RPMI7951 (cell line): ENCODE measurements around the gene SMAGP. TPM values are rescaled to one million over a fixed set of nuclear protein-coding genes. Genes with fewer than 3 reads are reported as not detected.

Source experiments
- DNase-seq: peaks from one replicate; pipeline ENCODE4 v3.0.0-alpha.2; 2012; ENCODE audit warnings: low read depth
- total RNA-seq: library from RNA; depleted of rRNA; stranded (reverse); fragments of >200 nt; shearing (Covaris generic); gene quantifications from 2 replicates; pipeline ENCODE4 v1.2.3, GENCODE V29; 2014; rRNA removed

The SMAGP gene
- total RNA-seq, 1 experiment from 2014 or later = 20.4 TPM

DNA sequence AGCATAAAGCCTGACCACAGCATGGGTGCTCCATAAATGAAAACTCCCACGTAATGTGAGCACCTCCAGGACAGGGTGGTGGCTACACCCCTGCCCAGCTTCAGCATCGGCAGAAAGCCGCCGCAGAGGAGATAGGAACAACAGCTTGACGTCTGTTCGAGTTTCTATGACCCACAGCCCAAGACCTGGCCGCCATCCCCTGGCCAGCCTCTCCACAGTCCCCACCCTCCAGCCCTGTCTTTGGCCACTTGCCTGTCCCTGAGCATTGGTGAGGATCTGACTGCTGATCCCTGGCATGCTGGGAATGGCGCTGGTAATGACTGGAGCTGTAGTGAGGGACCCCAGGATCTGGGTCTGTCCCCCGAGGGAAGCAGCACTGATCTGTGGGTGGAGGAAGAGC lies 73.7 kb downstream of the SMAGP start:
- no peak for DNase-seq

DNA sequence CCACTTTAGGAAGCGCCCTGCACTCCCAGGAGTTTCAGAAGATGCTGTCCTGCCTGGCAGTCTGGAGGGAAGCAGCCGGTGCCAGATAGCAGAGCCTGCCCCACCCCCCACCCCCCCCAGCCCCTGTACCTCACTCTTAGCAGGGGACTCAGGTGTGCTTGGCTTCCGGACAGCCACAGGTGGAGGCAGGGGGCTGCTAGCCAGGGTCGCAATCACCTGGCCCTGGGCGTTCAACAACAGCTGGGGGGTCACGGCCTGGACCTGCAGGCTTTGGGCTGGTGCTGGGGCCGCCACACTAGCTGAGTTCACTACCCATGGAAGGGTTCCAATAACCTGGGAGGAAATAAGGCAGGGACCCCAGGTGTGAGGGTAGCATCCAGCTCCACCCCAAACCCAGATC lies 74.4 kb downstream of the SMAGP start:
- no peak for DNase-seq

Other genes with a start within 250 kb of the SMAGP start
- gene SLC11A2, start 244.0 kb downstream of the SMAGP start, total RNA-seq = 19.2 and 28.8 TPM in 2 replicates
- 26.0 and 28.3 TPM in 2 replicates for gene LETMD1, start 222.1 kb downstream of the SMAGP start, total RNA-seq
- 9.4 and 10.0 TPM in 2 replicates for gene CSRNP2, start 186.8 kb downstream of the SMAGP start, total RNA-seq
- gene TFCP2, start 97.3 kb downstream of the SMAGP start, total RNA-seq = 6.2 and 8.4 TPM in 2 replicates
- 1.7 and 5.5 TPM in 2 replicates for gene POU6F1, start 52.4 kb downstream of the SMAGP start, total RNA-seq
- 288 and 375 TPM in 2 replicates for gene DAZAP2, start 31.6 kb downstream of the SMAGP start, total RNA-seq
- not detected in 2 replicates for gene BIN2, start 53.8 kb upstream of the SMAGP start, total RNA-seq
- gene CELA1, start 76.3 kb upstream of the SMAGP start, total RNA-seq = 0.10 TPM in 1 of 2 replicates, not detected in the other
- gene GALNT6, start 121.0 kb upstream of the SMAGP start, total RNA-seq = 18.5 and 31.3 TPM in 2 replicates
- 0.78 and 0.96 TPM in 2 replicates for gene SLC4A8, start 154.4 kb upstream of the SMAGP start, total RNA-seq